ENCODE data around the gene WDR89. TPM values are rescaled to one million over a fixed set of nuclear protein-coding genes. Genes with fewer than 3 reads are reported as not detected.

Gene WDR89
- polyA plus RNA-seq, 4 donors, result 3.0 to 13.1 (median 5.1) TPM

DNA sequence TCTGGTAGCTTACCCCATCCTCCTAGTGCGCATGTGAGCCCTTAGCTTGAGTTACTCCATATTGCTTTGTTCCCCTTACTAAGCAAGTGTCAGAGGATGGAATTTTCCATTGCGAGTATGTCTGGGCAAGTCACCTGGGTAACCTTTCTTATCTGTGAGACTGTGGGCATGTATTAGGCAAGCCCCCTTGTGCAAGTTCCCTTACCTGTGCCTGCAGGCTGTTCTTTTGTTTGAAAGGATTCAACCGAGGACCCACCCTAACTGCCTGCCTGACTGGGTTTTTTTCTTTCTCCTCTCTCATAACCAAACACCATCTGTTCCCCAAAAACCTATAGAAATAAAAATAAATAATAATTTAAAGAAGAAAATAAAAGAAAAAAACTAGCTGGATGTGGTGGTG is 76.2 kb downstream of the WDR89 start:
- no peak overlapping the region for H3K27ac ChIP-seq (ENCODE audit: low read depth in 1 of 3, low read length in 2 of 3)
- no peak for FAIRE-seq
- H3K9me3 ChIP-seq (ENCODE audit: control insufficient read depth in 2 of 2, insufficient read depth in 1 of 2, low read depth in 1 of 2, low read length in 1 of 2), result no peaks in the 10 kb centered on the region
- no peaks in the 10 kb centered on the region for H3K36me3 ChIP-seq (ENCODE audit: control insufficient read depth in 3 of 3, insufficient read depth in 2 of 3, low read depth in 1 of 3, low read length in 3 of 3)
- H3K4me3 ChIP-seq (ENCODE audit: low read depth in 1 of 3, low read length in 3 of 3), result no peak overlapping the region
- 70 to 90% (median 80%) methylated on average over 3 of the region's 3 CpGs for WGBS, 3 donors
- no peak for DNase-seq
- no peaks in the 10 kb centered on the region for H3K27me3 ChIP-seq (ENCODE audit: control insufficient read depth in 3 of 3, insufficient read depth in 3 of 3, low read length in 3 of 3)
- H3K4me1 ChIP-seq (ENCODE audit: control insufficient read depth in 3 of 3, insufficient read depth in 2 of 3, low read depth in 1 of 3, low read length in 2 of 3), result no peaks in the 10 kb centered on the region

DNA sequence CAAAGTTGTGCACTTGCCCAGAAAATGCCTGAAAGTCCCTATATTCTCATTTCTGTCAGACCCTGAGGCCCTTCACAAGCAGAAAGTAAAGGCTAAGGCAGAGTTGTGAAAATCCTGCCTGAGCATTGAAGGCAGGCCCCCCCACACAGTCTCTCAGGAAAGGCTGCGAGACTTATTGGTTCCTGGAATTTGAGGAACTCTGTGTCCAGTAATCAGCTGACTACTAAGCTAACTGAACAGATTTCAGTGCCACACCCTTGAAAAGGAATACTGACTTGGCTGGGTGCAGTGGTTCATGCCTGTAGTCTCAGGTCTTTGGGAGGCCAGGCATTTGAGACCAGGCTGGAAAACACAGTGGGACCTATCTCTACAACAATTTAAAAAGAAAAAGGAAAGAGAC is 77.4 kb downstream of the WDR89 start:
- no peak for FAIRE-seq
- Histone ChIP-seq H3K4me3 (ENCODE audit: low read depth in 1 of 3, low read length in 3 of 3) (no peak overlapping the region), H3K27me3 (ENCODE audit: control insufficient read depth in 3 of 3, insufficient read depth in 3 of 3, low read length in 3 of 3) (no peaks in the 10 kb centered on the region), H3K4me1 (ENCODE audit: control insufficient read depth in 3 of 3, insufficient read depth in 2 of 3, low read depth in 1 of 3, low read length in 2 of 3) (no peaks in the 10 kb centered on the region), H3K9me3 (ENCODE audit: control insufficient read depth in 2 of 2, insufficient read depth in 1 of 2, low read depth in 1 of 2, low read length in 1 of 2) (no peaks in the 10 kb centered on the region), H3K36me3 (ENCODE audit: control insufficient read depth in 3 of 3, insufficient read depth in 2 of 3, low read depth in 1 of 3, low read length in 3 of 3) (no peaks in the 10 kb centered on the region), H3K27ac (ENCODE audit: low read depth in 1 of 3, low read length in 2 of 3) (no peak overlapping the region)
- peak in 1 of 2 donors; percentile 10 for DNase-seq
- WGBS, 3 donors, result 7 to 32% (median 25%) methylated on average over 1 of the region's 1 CpG

DNA sequence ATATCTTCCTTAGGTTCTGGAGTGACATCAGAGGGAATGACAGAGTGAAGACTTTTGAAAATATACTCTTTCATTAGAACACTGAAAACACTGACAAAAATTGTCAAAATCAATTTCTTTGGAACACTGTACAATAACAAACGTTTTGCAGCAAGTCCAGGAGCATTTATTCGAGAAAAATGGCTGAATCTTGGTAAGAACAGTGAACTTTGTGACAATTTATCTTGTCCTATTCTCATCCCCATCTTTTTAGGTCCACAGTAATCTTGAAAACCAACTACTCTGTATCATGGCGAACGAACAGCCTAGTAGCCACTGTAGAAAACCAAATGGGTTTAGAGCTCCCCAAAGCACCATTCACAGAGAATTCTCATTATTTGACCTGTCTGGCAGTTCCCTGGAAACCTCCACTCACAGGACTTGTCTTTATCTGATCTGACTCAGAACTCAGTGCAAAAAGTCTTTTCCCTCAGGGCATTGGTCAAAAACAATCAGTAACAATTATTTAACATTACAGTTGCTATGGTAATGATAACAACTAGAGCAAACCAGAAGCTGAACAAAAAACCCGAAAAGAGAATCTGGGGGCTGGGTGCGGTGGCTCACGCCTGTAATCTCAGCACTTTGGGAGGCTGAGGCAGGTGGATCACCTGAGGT is 78.2 kb downstream of the WDR89 start:
- FAIRE-seq (no peak), DNase-seq (no peak)
- WGBS, 3 donors, result 76 to 85% (median 76%) methylated on average over 7 of the region's 7 CpGs
- Histone ChIP-seq H3K4me1 (ENCODE audit: control insufficient read depth in 3 of 3, insufficient read depth in 2 of 3, low read depth in 1 of 3, low read length in 2 of 3) (no peaks in the 10 kb centered on the region), H3K36me3 (ENCODE audit: control insufficient read depth in 3 of 3, insufficient read depth in 2 of 3, low read depth in 1 of 3, low read length in 3 of 3) (no peaks in the 10 kb centered on the region), H3K27ac (ENCODE audit: low read depth in 1 of 3, low read length in 2 of 3) (no peak overlapping the region), H3K27me3 (ENCODE audit: control insufficient read depth in 3 of 3, insufficient read depth in 3 of 3, low read length in 3 of 3) (no peaks in the 10 kb centered on the region), H3K4me3 (ENCODE audit: low read depth in 1 of 3, low read length in 3 of 3) (no peak overlapping the region), H3K9me3 (ENCODE audit: control insufficient read depth in 2 of 2, insufficient read depth in 1 of 2, low read depth in 1 of 2, low read length in 1 of 2) (no peaks in the 10 kb centered on the region)

- no peaks in the 10 kb centered on the region for H3K36me3 ChIP-seq (ENCODE audit: control insufficient read depth in 3 of 3, insufficient read depth in 2 of 3, low read depth in 1 of 3, low read length in 3 of 3)
These were observed 79.3 kb downstream of the WDR89 start for GRCh38 chr14:63562405-63562804.

GRCh38 chr14:63555572-63555971 is 86.1 kb downstream of the WDR89 start:
- DNase-seq (no peak), FAIRE-seq (no peak)
- Histone ChIP-seq H3K27me3 (ENCODE audit: control insufficient read depth in 3 of 3, insufficient read depth in 3 of 3, low read length in 3 of 3) (no peaks in the 10 kb centered on the region), H3K36me3 (ENCODE audit: control insufficient read depth in 3 of 3, insufficient read depth in 2 of 3, low read depth in 1 of 3, low read length in 3 of 3) (no peaks in the 10 kb centered on the region), H3K4me3 (ENCODE audit: low read depth in 1 of 3, low read length in 3 of 3) (no peak overlapping the region), H3K4me1 (ENCODE audit: control insufficient read depth in 3 of 3, insufficient read depth in 2 of 3, low read depth in 1 of 3, low read length in 2 of 3) (no peaks in the 10 kb centered on the region), H3K9me3 (ENCODE audit: control insufficient read depth in 2 of 2, insufficient read depth in 1 of 2, low read depth in 1 of 2, low read length in 1 of 2) (no peaks in the 10 kb centered on the region), H3K27ac (ENCODE audit: low read depth in 1 of 3, low read length in 2 of 3) (no peak overlapping the region)
- 79 to 82% (median 79%) methylated on average over 7 of the region's 7 CpGs for WGBS, 3 donors

More at GRCh38 chr14:63562405-63562804, 79.3 kb downstream of the WDR89 start:
- FAIRE-seq, result no peak
- no peaks in the 10 kb centered on the region for H3K4me1 ChIP-seq (ENCODE audit: control insufficient read depth in 3 of 3, insufficient read depth in 2 of 3, low read depth in 1 of 3, low read length in 2 of 3)
- WGBS, 3 donors, result 71 to 88% (median 75%) methylated on average over 3 of the region's 3 CpGs
- H3K4me3 ChIP-seq (ENCODE audit: low read depth in 1 of 3, low read length in 3 of 3), result no peak overlapping the region
- DNase-seq, result no peak
- no peaks in the 10 kb centered on the region for H3K27me3 ChIP-seq (ENCODE audit: control insufficient read depth in 3 of 3, insufficient read depth in 3 of 3, low read length in 3 of 3)
- H3K27ac ChIP-seq (ENCODE audit: low read depth in 1 of 3, low read length in 2 of 3), result no peak overlapping the region
- no peaks in the 10 kb centered on the region for H3K9me3 ChIP-seq (ENCODE audit: control insufficient read depth in 2 of 2, insufficient read depth in 1 of 2, low read depth in 1 of 2, low read length in 1 of 2)

DNA sequence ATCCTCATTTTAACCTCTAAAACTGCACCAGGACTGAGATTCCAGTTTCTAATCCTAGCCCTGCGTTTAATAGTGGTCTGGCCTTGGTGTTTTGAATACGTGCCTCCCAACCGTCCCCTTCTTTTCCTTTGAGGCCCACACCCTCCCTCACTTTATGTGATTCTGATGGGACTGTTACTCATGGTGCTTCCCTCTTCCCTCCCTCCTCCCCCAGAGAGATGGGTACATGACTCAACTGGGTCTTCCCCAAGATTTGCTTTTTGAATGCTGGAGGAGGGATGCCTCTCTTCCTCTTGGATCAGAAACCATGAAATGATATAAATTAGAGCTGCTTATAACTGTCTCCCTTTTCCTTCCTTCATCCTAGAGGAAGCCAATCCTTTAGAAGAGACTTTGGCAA is 90.3 kb downstream of the WDR89 start:
- no peaks in the 10 kb centered on the region for H3K36me3 ChIP-seq (ENCODE audit: control insufficient read depth in 3 of 3, insufficient read depth in 2 of 3, low read depth in 1 of 3, low read length in 3 of 3)
- DNase-seq, result no peak
- H3K27me3 ChIP-seq (ENCODE audit: control insufficient read depth in 3 of 3, insufficient read depth in 3 of 3, low read length in 3 of 3), result no peaks in the 10 kb centered on the region
- H3K4me3 ChIP-seq (ENCODE audit: low read depth in 1 of 3, low read length in 3 of 3), result no peak overlapping the region
- no peak for FAIRE-seq
- no peaks in the 10 kb centered on the region for H3K4me1 ChIP-seq (ENCODE audit: control insufficient read depth in 3 of 3, insufficient read depth in 2 of 3, low read depth in 1 of 3, low read length in 2 of 3)
- H3K27ac ChIP-seq (ENCODE audit: low read depth in 1 of 3, low read length in 2 of 3), result no peak overlapping the region
- WGBS, 3 donors, result 69 to 83% (median 72%) methylated on average over 3 of the region's 3 CpGs
- no peaks in the 10 kb centered on the region for H3K9me3 ChIP-seq (ENCODE audit: control insufficient read depth in 2 of 2, insufficient read depth in 1 of 2, low read depth in 1 of 2, low read length in 1 of 2)

GRCh38 chr14:63547798-63548335 is 93.8 kb downstream of the WDR89 start:
- no peak overlapping the region for H3K4me3 ChIP-seq (ENCODE audit: low read depth in 1 of 3, low read length in 3 of 3)
- FAIRE-seq (no peak), DNase-seq (no peak)
- no peaks in the 10 kb centered on the region for H3K36me3 ChIP-seq (ENCODE audit: control insufficient read depth in 3 of 3, insufficient read depth in 2 of 3, low read depth in 1 of 3, low read length in 3 of 3)
- H3K4me1 ChIP-seq (ENCODE audit: control insufficient read depth in 3 of 3, insufficient read depth in 2 of 3, low read depth in 1 of 3, low read length in 2 of 3), result no peaks in the 10 kb centered on the region
- H3K27me3 ChIP-seq (ENCODE audit: control insufficient read depth in 3 of 3, insufficient read depth in 3 of 3, low read length in 3 of 3), result no peaks in the 10 kb centered on the region
- no peaks in the 10 kb centered on the region for H3K9me3 ChIP-seq (ENCODE audit: control insufficient read depth in 2 of 2, insufficient read depth in 1 of 2, low read depth in 1 of 2, low read length in 1 of 2)
- 72 to 82% (median 81%) methylated on average over 8 of the region's 8 CpGs for WGBS, 3 donors
- H3K27ac ChIP-seq (ENCODE audit: low read depth in 1 of 3, low read length in 2 of 3), result no peak overlapping the region
